NCI-H2107 (cell line): Measurements from ENCODE around the gene RPS15A.
"Not testable (repeated sequence)": the region's sequence is repeated elsewhere in the genome, so short reads cannot be mapped to it uniquely, and the experiment has no call there.

Source experiments
- DNase-seq: peaks from one replicate; lab custom pipeline; 2025; lab: John Stamatoyannopoulos, UW

RPS15A gene

GRCh38 chr16:18756639-18757038 lies 33.5 kb downstream of the RPS15A start:
- not testable (repeated sequence) for DNase-seq

- not testable (repeated sequence) for DNase-seq
Observed at GRCh38 chr16:18742870-18743269, 47.3 kb downstream of the RPS15A start.

GRCh38 chr16:18740027-18740426 lies 50.1 kb downstream of the RPS15A start:
- DNase-seq = not testable (repeated sequence)

GRCh38 chr16:18738768-18739167 lies 51.4 kb downstream of the RPS15A start:
- DNase-seq = not testable (repeated sequence)

- DNase-seq = not testable (repeated sequence)
Observed at GRCh38 chr16:18734279-18734678, 55.9 kb downstream of the RPS15A start.
